ENCODE measurements around the gene CFAP92. TPM values are rescaled to one million over a fixed set of nuclear protein-coding genes. Genes with fewer than 3 reads are reported as not detected.

The CFAP92 gene
- total RNA-seq, 1 experiment from 2014 or later: 0.18 TPM

- Histone ChIP-seq H3K9me3 (ENCODE audit: control insufficient read depth, insufficient read depth, low read depth, low read length) (no peaks in the 10 kb centered on the region), H3K27ac (ENCODE audit: low read length) (no peak overlapping the region), H3K36me3 (ENCODE audit: control insufficient read depth, insufficient read depth, low read length) (no peaks in the 10 kb centered on the region), H3K27me3 (ENCODE audit: control insufficient read depth, insufficient read depth, low read length) (no peaks in the 10 kb centered on the region), H3K4me3 (ENCODE audit: low read depth in 2 of 2, low read length in 2 of 2) (no peak overlapping the region), H3K4me1 (ENCODE audit: control insufficient read depth, insufficient read depth, low read length) (peaks cover 8% of the 10 kb centered on the region; the same call in 1 of the 2 replicates)
- TF ChIP-seq, protein P1, sequence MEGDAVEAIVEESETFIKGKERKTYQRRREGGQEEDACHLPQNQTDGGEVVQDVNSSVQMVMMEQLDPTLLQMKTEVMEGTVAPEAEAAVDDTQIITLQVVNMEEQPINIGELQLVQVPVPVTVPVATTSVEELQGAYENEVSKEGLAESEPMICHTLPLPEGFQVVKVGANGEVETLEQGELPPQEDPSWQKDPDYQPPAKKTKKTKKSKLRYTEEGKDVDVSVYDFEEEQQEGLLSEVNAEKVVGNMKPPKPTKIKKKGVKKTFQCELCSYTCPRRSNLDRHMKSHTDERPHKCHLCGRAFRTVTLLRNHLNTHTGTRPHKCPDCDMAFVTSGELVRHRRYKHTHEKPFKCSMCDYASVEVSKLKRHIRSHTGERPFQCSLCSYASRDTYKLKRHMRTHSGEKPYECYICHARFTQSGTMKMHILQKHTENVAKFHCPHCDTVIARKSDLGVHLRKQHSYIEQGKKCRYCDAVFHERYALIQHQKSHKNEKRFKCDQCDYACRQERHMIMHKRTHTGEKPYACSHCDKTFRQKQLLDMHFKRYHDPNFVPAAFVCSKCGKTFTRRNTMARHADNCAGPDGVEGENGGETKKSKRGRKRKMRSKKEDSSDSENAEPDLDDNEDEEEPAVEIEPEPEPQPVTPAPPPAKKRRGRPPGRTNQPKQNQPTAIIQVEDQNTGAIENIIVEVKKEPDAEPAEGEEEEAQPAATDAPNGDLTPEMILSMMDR (IDR thresholded peaks at IDR 0.05): no peak
- TF ChIP-seq, protein P2, sequence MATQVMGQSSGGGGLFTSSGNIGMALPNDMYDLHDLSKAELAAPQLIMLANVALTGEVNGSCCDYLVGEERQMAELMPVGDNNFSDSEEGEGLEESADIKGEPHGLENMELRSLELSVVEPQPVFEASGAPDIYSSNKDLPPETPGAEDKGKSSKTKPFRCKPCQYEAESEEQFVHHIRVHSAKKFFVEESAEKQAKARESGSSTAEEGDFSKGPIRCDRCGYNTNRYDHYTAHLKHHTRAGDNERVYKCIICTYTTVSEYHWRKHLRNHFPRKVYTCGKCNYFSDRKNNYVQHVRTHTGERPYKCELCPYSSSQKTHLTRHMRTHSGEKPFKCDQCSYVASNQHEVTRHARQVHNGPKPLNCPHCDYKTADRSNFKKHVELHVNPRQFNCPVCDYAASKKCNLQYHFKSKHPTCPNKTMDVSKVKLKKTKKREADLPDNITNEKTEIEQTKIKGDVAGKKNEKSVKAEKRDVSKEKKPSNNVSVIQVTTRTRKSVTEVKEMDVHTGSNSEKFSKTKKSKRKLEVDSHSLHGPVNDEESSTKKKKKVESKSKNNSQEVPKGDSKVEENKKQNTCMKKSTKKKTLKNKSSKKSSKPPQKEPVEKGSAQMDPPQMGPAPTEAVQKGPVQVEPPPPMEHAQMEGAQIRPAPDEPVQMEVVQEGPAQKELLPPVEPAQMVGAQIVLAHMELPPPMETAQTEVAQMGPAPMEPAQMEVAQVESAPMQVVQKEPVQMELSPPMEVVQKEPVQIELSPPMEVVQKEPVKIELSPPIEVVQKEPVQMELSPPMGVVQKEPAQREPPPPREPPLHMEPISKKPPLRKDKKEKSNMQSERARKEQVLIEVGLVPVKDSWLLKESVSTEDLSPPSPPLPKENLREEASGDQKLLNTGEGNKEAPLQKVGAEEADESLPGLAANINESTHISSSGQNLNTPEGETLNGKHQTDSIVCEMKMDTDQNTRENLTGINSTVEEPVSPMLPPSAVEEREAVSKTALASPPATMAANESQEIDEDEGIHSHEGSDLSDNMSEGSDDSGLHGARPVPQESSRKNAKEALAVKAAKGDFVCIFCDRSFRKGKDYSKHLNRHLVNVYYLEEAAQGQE (IDR thresholded peaks at IDR 0.05; ENCODE audit: insufficient read depth in 1 of 2, low read depth in 2 of 2, low read length in 1 of 2): no peak
- no peak for TF ChIP-seq SIN3A (IDR thresholded peaks at IDR 0.05; ENCODE audit: borderline replicate concordance, insufficient read depth, low read depth, low read length)
- TF ChIP-seq POLR2AphosphoS5 (IDR thresholded peaks at IDR 0.05; ENCODE audit: low read depth, low read length): no peak
- TF ChIP-seq TCF7L2 (IDR thresholded peaks at IDR 0.05; ENCODE audit: low read depth, low read length): no peak
- no TSS peak for BruUV-seq (replicated peaks)
- in situ Hi-C loops (cut with HindIII; ENCODE audit: low pct_unique_long_range_greater_than_20kb, low sequenced_read_pairs): no loop called here
- ChIA-PET POLR2A (no interaction called here), CTCF (no interaction called here)
- intact Hi-C loops (cut with micrococcal nuclease; ENCODE audit: unreplicated experiment): no loop called here
- DNase-seq (ENCODE audit: low read depth, low spot score): no peak
- ATAC-seq: no peak
Observed at GRCh38 chr3:129031476-129032215, 37.8 kb upstream of the CFAP92 start.

DNA sequence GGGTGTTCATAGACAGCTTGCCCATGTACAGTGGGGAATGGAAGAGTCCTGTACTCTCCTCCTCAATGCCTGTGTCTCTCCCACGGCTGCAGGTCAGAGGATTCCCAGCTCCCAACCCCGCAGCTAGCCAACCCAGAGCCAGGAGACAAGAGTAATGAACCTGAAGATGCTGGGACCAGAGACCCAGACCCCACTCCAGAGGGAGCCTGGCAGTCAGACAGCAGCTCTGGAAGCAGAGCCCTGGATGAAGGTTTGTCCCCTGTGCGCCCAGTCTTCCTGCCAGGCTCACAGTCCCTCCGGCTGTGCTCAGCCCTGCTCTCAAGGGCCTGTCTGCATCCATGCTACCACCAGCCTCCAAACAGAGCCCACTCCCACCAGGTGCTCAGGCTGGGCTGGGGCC lies 36.7 kb upstream of the CFAP92 start:
- in situ Hi-C loops (cut with HindIII; ENCODE audit: low pct_unique_long_range_greater_than_20kb, low sequenced_read_pairs): no loop called here
- ATAC-seq: no peak
- DNase-seq (ENCODE audit: low read depth, low spot score): no peak
- Histone ChIP-seq H3K9me3 (ENCODE audit: control insufficient read depth, insufficient read depth, low read depth, low read length) (no peaks in the 10 kb centered on the region), H3K36me3 (ENCODE audit: control insufficient read depth, insufficient read depth, low read length) (no peaks in the 10 kb centered on the region), H3K27me3 (ENCODE audit: control insufficient read depth, insufficient read depth, low read length) (no peaks in the 10 kb centered on the region), H3K4me3 (ENCODE audit: low read depth in 2 of 2, low read length in 2 of 2) (no peak overlapping the region), H3K27ac (ENCODE audit: low read length) (no peak overlapping the region), H3K4me1 (ENCODE audit: control insufficient read depth, insufficient read depth, low read length) (peaks cover 16% of the 10 kb centered on the region)
- BruUV-seq (replicated peaks): no TSS peak
- POLR2A ChIA-PET: no interaction called here
- intact Hi-C loops (cut with micrococcal nuclease; ENCODE audit: unreplicated experiment): no loop called here
- TF ChIP-seq, protein P2 (IDR thresholded peaks at IDR 0.05; ENCODE audit: insufficient read depth in 1 of 2, low read depth in 2 of 2, low read length in 1 of 2): no peak
- CTCF ChIA-PET: no interaction called here

Measured in Panc1 (cell line).